Common myeloid progenitor, CD34-positive (primary cell): Measurements from ENCODE around the gene MED20.

ENCODE experiments used
- CTCF ChIA-PET: fragments of 350-600 bp; sonication (Branson Sonifier 250); formaldehyde crosslinking; loops from one replicate; lab custom pipeline; 2021; ENCODE audit warnings: antibody characterized with exemption; lab: Charles Lee
- POLR2A ChIA-PET: fragments of 350-600 bp; sonication (Branson Sonifier 250); formaldehyde crosslinking; loops from one replicate; lab custom pipeline; 2021; ENCODE audit warnings: antibody characterized with exemption; lab: Charles Lee
- DNase-seq, 3 donors: peaks; one replicate each; pipeline versions ENCODE4 v3.0.0 to v3.0.0-alpha.2; 2013
- H3K27ac ChIP-seq, 2 experiments: 1 replicate in 1 of 2; 2 replicates in 1 of 2; pipeline ENCODE4 v1.7.0; 2013; ENCODE audit warnings: inconsistent platforms in 2 of 2, low read length in 2 of 2, mild to moderate bottlenecking in 2 of 2, low read depth in 1 of 2, moderate library complexity in 1 of 2; ENCODE audit not compliant: severe bottlenecking in 2 of 2, insufficient read depth in 1 of 2, poor library complexity in 1 of 2
- H3K27me3 ChIP-seq, 5 experiments: replicated peaks in 2 of 5; 1 replicate in 3 of 5; 2 replicates in 2 of 5; pipeline versions ENCODE4 v1.6.1 to v1.7.0; 2013; ENCODE audit warnings: low read length in 4 of 5, mild to moderate bottlenecking in 2 of 5, moderate library complexity in 2 of 5, inconsistent platforms in 1 of 5; ENCODE audit not compliant: insufficient read depth in 5 of 5, control insufficient read depth in 4 of 5
- H3K36me3 ChIP-seq, 4 experiments: 1 replicate in 2 of 4; 2 replicates in 2 of 4; pipeline versions ENCODE4 v1.6.1 to v1.7.0; 2013; ENCODE audit warnings: low read length in 3 of 4, control low read depth in 1 of 4, mild to moderate bottlenecking in 1 of 4; ENCODE audit not compliant: control insufficient read depth in 4 of 4, insufficient read depth in 4 of 4
- H3K4me1 ChIP-seq, 4 experiments: 1 replicate in 3 of 4; 2 replicates in 1 of 4; pipeline versions ENCODE4 v1.6.1 to v1.7.1; 2013; ENCODE audit warnings: low read length in 3 of 4, mild to moderate bottlenecking in 3 of 4, control low read depth in 1 of 4, inconsistent platforms in 1 of 4, moderate library complexity in 1 of 4; ENCODE audit not compliant: control insufficient read depth in 4 of 4, insufficient read depth in 4 of 4; ENCODE audit errors: control extremely low read depth in 1 of 4
- H3K4me3 ChIP-seq, 7 experiments: 1 replicate in 4 of 7; 2 replicates in 3 of 7; pipeline versions ENCODE4 v1.5.1 to v1.7.0; 2013; ENCODE audit warnings: mild to moderate bottlenecking in 7 of 7, low read length in 6 of 7, moderate library complexity in 6 of 7, inconsistent platforms in 2 of 7, low read depth in 2 of 7, control low read depth in 1 of 7; ENCODE audit not compliant: insufficient read depth in 4 of 7, control insufficient read depth in 1 of 7; ENCODE audit errors: extremely low read depth in 1 of 7
- H3K9me3 ChIP-seq, 5 experiments: 1 replicate in 4 of 5; 2 replicates in 1 of 5; pipeline versions ENCODE4 v1.6.1 to v1.7.1; 2013; ENCODE audit warnings: low read length in 4 of 5, mild to moderate bottlenecking in 2 of 5, inconsistent platforms in 1 of 5, low read depth in 1 of 5, moderate library complexity in 1 of 5; ENCODE audit not compliant: control insufficient read depth in 4 of 5, insufficient read depth in 2 of 5; ENCODE audit errors: control extremely low read depth in 1 of 5
- WGBS: methylation state at CpG from one replicate; pipeline ENCODE4 v1.1.5; 2013; ENCODE audit not compliant: insufficient coverage; 5-methylcytosine and 5-hydroxymethylcytosine counted together

MED20 gene

GRCh38 chr6:41885930-41886329, 35.0 kb downstream of the MED20 start:
- no CpG with 5 or more reads among the region's 1 CpG for WGBS
- ChIA-PET CTCF (interaction anchor here (1.4 kb wide), 1 partner anchor 85 kb away, joined by 3 read pairs; no protein-coding TSS in a partner anchor), POLR2A (no interaction called here)

GRCh38 chr6:41884957-41885356, 36.0 kb downstream of the MED20 start:
- no peak for DNase-seq
- POLR2A ChIA-PET: no interaction called here
- Histone ChIP-seq H3K4me3 (no peak overlapping the region), H3K27me3 (no peaks in the 10 kb centered on the region), H3K27ac (no peak overlapping the region), H3K4me1 (no peaks in the 10 kb centered on the region), H3K36me3 (no peaks in the 10 kb centered on the region), H3K9me3 (no peaks in the 10 kb centered on the region)
- CTCF ChIA-PET: no interaction called here
- no CpG with 5 or more reads among the region's 5 CpGs for WGBS

More at GRCh38 chr6:41885930-41886329, 35.0 kb downstream of the MED20 start:
- H3K4me3 ChIP-seq: no peak overlapping the region
- no peak for DNase-seq
- H3K27ac ChIP-seq: no peak overlapping the region
- no peaks in the 10 kb centered on the region for H3K27me3 ChIP-seq
- H3K36me3 ChIP-seq: no peaks in the 10 kb centered on the region
- H3K4me1 ChIP-seq: no peaks in the 10 kb centered on the region
- H3K9me3 ChIP-seq: no peaks in the 10 kb centered on the region

- no peaks in the 10 kb centered on the region for H3K27me3 ChIP-seq
- H3K27ac ChIP-seq: no peak overlapping the region
- H3K4me1 ChIP-seq: no peaks in the 10 kb centered on the region
- DNase-seq: no peak
- CTCF ChIA-PET: no interaction called here
- H3K4me3 ChIP-seq: no peak overlapping the region
- H3K9me3 ChIP-seq: no peaks in the 10 kb centered on the region
- POLR2A ChIA-PET: no interaction called here
- WGBS: no CpG with 5 or more reads among the region's 1 CpG
- no peaks in the 10 kb centered on the region for H3K36me3 ChIP-seq
Observed at GRCh38 chr6:41881506-41881905, 39.4 kb downstream of the MED20 start.

- no peaks in the 10 kb centered on the region for H3K9me3 ChIP-seq
- CTCF ChIA-PET: interaction anchor here (1.2 to 1.6 kb wide), 2 partner anchors 22 kb away, joined by 3 read pairs; no protein-coding TSS in a partner anchor
- no peak overlapping the region for H3K27ac ChIP-seq
- no peaks in the 10 kb centered on the region for H3K36me3 ChIP-seq
- POLR2A ChIA-PET: interaction anchor here (0.6 kb wide), 1 partner anchor 237 kb away, joined by 4 read pairs; no protein-coding TSS in a partner anchor
- no peak for DNase-seq
- no peaks in the 10 kb centered on the region for H3K27me3 ChIP-seq
- no peaks in the 10 kb centered on the region for H3K4me1 ChIP-seq
- WGBS: 90% methylated on average over 1 of the region's 5 CpGs
- no peak overlapping the region for H3K4me3 ChIP-seq
Observed at GRCh38 chr6:41878961-41879405, 42.0 kb downstream of the MED20 start.

GRCh38 chr6:41878246-41878645, 42.7 kb downstream of the MED20 start:
- DNase-seq: no peak
- POLR2A ChIA-PET: no interaction called here
- H3K36me3 ChIP-seq: no peaks in the 10 kb centered on the region

GRCh38 chr6:41877051-41877680, 43.8 kb downstream of the MED20 start:
- ChIA-PET CTCF (interaction anchor here (1.2 to 1.3 kb wide), 3 partner anchors 11 to 59 kb away, joined by 3 read pairs; no protein-coding TSS in a partner anchor), POLR2A (no interaction called here)
- WGBS: no CpG with 5 or more reads among the region's 2 CpGs
- Histone ChIP-seq H3K36me3 (no peaks in the 10 kb centered on the region), H3K9me3 (no peaks in the 10 kb centered on the region), H3K4me3 (no peak overlapping the region), H3K27me3 (no peaks in the 10 kb centered on the region), H3K27ac (no peak overlapping the region), H3K4me1 (no peaks in the 10 kb centered on the region)
- DNase-seq: no peak

More at GRCh38 chr6:41878246-41878645, 42.7 kb downstream of the MED20 start:
- CTCF ChIA-PET: interaction anchor here (1.2 to 1.3 kb wide), 3 partner anchors 9 to 58 kb away, joined by 3 read pairs; no protein-coding TSS in a partner anchor
- WGBS: 83% methylated on average over 1 of the region's 2 CpGs
- Histone ChIP-seq H3K4me3 (no peak overlapping the region), H3K9me3 (no peaks in the 10 kb centered on the region), H3K4me1 (no peaks in the 10 kb centered on the region), H3K27me3 (no peaks in the 10 kb centered on the region), H3K27ac (no peak overlapping the region)

- WGBS: 80% methylated on average over 1 of the region's 1 CpG
- POLR2A ChIA-PET: no interaction called here
- H3K4me3 ChIP-seq: no peak overlapping the region
- H3K36me3 ChIP-seq: no peaks in the 10 kb centered on the region
- CTCF ChIA-PET: interaction anchor here (0.7 kb wide), 1 partner anchor 18 kb away, joined by 3 read pairs; no protein-coding TSS in a partner anchor
- H3K27ac ChIP-seq: no peak overlapping the region
- no peaks in the 10 kb centered on the region for H3K4me1 ChIP-seq
- no peaks in the 10 kb centered on the region for H3K9me3 ChIP-seq
- H3K27me3 ChIP-seq: no peaks in the 10 kb centered on the region
- DNase-seq: no peak
Observed at GRCh38 chr6:41874741-41875140, 46.2 kb downstream of the MED20 start.
